Cardiac fibroblast (primary cell): ENCODE measurements around the gene FAM234A.
A peak's percentile ranks its signal among the peaks of the same experiment; 100 is the strongest.
"Not testable (repeated sequence)": the region's sequence is repeated elsewhere in the genome, so short reads cannot be mapped to it uniquely, and the experiment has no call there.

Experiments used
- DNase-seq, 2 donors: peaks; one replicate each; pipeline versions ENCODE4 v3.0.0 to v3.0.0-alpha.2; 2010; ENCODE audit warnings: low read depth in 2 of 2
- H3K4me3 ChIP-seq, 2 donors: replicated peaks in 1 of 2; 1 replicate in 1 of 2; 2 replicates in 1 of 2; pipeline ENCODE4 v1.5.1; 2011; ENCODE audit warnings: low read depth in 2 of 2, low read length in 2 of 2, mild to moderate bottlenecking in 2 of 2, moderate library complexity in 1 of 2
- TF ChIP-seq, protein P1 (sequence below): IDR thresholded peaks from one replicate; pipeline ENCODE4 v1.5.1; 2011; ENCODE audit warnings: low read depth, mild to moderate bottlenecking, low read length, inconsistent platforms

FAM234A gene

DNA sequence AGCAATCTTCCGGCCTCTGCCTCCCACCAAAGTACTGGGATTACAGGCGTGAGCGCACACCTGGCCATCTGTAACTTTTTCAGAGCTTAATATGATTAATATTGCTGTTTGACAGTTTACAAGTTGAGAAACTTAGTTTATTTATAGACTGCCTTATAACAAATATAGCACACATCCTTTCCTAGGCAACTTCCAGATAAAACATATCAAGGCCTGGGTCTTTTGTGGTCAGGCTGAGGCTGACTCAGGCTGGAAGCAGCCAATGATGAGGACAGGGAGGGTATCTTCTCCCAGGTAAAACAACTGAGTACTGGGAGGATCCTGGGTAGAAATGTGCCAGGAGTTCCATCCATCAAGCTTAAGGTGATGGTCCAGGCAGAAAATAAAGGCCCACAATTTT, 21.6 kb upstream of the FAM234A start:
- H3K4me3 ChIP-seq, result no peak overlapping the region
- TF ChIP-seq, protein P1, sequence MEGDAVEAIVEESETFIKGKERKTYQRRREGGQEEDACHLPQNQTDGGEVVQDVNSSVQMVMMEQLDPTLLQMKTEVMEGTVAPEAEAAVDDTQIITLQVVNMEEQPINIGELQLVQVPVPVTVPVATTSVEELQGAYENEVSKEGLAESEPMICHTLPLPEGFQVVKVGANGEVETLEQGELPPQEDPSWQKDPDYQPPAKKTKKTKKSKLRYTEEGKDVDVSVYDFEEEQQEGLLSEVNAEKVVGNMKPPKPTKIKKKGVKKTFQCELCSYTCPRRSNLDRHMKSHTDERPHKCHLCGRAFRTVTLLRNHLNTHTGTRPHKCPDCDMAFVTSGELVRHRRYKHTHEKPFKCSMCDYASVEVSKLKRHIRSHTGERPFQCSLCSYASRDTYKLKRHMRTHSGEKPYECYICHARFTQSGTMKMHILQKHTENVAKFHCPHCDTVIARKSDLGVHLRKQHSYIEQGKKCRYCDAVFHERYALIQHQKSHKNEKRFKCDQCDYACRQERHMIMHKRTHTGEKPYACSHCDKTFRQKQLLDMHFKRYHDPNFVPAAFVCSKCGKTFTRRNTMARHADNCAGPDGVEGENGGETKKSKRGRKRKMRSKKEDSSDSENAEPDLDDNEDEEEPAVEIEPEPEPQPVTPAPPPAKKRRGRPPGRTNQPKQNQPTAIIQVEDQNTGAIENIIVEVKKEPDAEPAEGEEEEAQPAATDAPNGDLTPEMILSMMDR, result no peak
- DNase-seq, result no peak

DNA sequence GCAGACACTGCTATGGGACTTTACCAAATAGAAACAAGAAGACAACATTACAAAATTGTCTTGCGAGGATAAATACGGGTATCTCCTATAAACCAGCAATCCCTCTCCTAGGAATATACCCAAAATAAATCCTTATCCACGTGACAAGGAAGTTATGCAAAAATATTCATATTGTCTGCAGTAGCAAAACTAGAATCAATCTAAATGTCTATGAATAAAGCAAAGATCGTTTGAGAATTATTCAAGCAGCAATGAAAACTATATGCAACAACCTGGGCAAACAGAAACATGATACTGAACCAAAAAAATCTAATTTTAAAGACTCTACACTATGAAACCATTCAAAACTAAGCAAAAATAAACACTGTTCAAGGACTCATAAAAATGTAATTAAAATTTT, 14.6 kb upstream of the FAM234A start:
- DNase-seq, result no peak
- no peak overlapping the region for H3K4me3 ChIP-seq
- TF ChIP-seq, protein P1, result no peak

DNA sequence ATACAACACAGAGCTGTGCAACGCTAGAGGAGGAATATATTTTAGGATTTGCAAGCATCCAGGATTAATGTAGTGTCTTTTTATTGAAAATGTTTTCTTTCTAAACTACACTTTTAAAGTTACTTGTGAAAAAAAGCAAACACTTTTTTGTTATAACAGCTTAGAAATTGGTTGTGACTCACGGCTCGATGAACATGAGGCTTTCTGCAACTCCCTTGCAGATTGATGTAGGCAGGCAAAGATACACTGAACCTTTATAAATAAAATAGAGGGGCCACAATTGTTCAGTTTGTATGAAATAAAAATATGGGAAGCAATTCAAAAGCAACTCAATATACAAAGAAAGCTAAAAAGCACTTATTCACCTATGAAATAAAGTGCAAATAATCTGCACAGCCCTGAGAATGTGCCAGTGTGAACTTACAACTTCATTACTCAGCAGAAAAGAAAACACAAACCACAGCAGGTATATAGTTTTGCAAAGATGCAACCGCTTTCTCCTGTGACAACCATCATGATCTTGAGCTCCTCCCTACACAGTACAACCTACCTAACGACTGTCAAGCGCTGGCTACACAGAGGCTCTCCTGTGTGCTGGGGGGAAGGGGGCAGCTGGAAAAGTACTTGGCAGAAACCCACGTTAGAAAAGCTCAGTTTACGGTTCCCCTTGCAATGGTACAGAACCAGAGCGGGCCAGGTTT, 6.3 kb upstream of the FAM234A start:
- H3K4me3 ChIP-seq, result peak overlapping the region; percentile 94 to 96
- peak in 1 of 2 donors; percentile 19 for DNase-seq
- TF ChIP-seq, protein P1, result no peak

DNA sequence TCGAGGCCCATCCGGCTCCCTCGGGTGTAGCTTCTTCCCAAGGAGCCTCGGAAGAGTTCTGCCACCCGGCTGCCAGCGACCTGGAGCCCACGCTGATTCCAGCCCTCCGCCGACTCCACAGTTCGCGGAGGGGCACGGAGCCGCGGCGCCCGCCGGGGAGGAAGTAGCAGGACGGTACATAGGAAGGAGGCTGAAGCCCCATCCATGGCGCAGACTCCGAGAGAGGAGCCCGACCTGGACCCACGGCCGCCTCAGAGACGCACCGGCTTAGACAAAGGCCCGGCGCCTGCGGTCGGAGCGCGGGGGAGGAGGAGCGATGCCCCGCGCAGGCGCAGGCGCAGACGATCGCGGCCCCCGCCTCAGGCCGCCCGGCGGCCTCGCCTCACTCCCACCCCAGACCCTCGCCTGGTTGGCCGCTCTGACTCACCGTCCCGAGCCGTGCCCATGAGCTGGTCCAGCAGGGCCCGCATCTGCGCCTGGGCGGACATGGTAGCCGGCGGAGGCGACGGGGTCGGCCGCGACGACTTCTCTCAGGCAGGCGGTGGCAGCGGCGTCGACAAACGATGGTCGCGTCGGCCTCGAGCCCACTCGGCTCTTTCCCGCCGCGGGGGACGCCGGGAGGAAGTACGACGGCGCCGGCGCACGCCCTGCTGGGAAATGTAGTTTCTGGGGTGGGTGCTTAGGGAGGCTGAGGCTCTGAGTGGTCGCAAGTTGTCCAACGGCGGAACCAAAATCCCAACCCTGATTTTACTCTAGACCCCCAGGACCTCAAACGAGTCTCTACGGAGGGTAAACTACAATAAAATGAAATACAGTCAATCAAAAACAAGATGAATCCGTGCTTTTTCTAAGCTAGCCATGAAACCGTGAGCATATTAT, 5.5 kb upstream of the FAM234A start, which contains the start of gene LUC7L:
LUC7L (minus strand) TSS at position 598 of the 879 bp plus-strand sequence; CDS start at position 488, 110 bp downstream.
- H3K4me3 ChIP-seq, result peak within 1 kb of the TSS; percentile 94 to 96
- DNase-seq, result peak; percentile 86 to 89
- TF ChIP-seq, protein P1, result no peak

DNA sequence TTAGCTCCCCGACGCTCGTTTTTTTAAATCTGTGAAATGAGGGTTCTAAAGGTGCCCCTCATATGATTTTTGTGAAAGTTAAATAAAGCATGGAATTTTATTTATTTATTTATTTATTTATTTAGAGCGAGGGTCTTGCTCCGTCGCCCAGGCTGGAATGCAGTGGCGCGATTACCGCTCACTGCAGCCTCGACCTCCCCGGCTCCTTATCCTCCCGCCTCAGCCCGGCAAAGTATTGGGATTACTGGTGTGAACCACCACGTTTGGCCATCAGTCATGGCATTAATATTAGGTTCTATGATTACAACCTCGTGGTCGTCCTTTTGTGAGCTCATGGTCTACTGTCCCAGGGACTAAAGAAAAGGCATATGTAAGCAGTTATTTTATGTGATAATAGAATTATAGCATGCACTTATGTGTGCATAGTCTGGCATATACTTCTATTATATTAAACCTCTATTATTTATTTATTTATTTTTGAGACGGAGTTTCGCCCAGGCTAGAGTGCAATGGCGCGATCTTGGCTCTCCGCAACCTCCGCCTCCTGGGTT, 4.8 kb upstream of the FAM234A start:
- no peak for DNase-seq
- TF ChIP-seq, protein P1, result no peak
- peak overlapping the region; percentile 94 to 96 for H3K4me3 ChIP-seq

DNA sequence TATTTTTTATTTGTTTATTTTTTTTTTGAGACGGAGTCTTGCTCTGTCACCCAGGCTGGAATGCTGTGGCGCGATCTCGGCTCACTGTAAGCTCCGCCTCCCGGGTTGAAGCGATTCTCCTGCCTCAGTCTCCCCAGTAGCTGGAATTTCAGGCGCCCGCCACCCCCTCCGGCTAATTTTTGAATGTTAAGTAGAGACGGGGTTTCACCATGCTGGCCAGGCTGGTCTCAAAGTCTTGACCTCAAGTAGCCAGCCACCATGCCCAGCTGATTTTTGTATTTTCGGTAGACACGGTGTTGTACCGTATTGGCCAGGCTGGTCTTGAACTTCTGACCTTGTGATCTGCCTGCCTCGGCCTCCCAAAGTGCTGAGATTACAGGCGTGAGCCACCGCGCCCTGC, 4.3 kb upstream of the FAM234A start:
- H3K4me3 ChIP-seq, DNase-seq: not testable (repeated sequence)

DNA sequence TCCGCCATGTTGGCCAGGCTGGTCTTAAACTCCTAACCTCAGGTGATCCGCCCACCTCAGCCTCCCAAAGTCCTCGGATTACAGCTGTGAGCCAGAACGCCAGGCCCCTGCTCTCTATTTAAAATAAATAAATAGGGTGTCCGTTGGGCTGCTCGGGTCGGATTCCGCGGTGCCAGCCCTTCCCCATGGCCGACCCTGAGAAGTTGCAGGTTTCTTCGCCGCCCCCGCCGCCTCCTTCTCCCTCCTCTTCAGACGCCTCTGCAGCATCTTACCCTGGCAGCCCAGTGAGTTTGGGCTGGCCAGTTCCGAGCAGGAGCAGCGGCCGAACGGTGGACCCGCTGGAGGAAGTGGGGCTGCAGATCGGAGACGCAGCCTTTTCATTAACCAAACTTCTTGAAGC, 3.7 kb upstream of the FAM234A start:
- no peak overlapping the region for H3K4me3 ChIP-seq
- DNase-seq, result no peak
- TF ChIP-seq, protein P1, result no peak
